HEK293 (cell line): Measurements from ENCODE around the gene PLEKHG7.

ENCODE experiments used
- CTCF ChIA-PET: fragments of 350-600 bp; formaldehyde crosslinking; extraction: SDS; loops from one replicate; lab custom pipeline; 2021; ENCODE audit warnings: antibody characterized with exemption; lab: Yijun Ruan, JAX
- POLR2A ChIA-PET: fragments of 300-600 bp; formaldehyde crosslinking; extraction: SDS; loops from one replicate; lab custom pipeline; 2020; ENCODE audit warnings: antibody characterized with exemption, inconsistent platforms; lab: Yijun Ruan, JAX
- H3K27ac ChIP-seq: fragments of 200-500 bp; sonication (Bioruptor generic); 2 replicates; pipeline ENCODE4 v1.5.1; 2014; ENCODE audit warnings: low read depth, low read length, control low read depth, inconsistent platforms; ENCODE audit errors: extremely low read depth
- H3K36me3 ChIP-seq, 2 experiments: fragments of 200-500 bp in 1 of 2; sonication (Bioruptor generic) in 1 of 2; 1 replicate in 1 of 2; 2 replicates in 1 of 2; pipeline ENCODE4 v1.5.1; 2014 to 2017; ENCODE audit warnings: inconsistent platforms in 2 of 2, low read length in 2 of 2; ENCODE audit not compliant: control insufficient read depth in 2 of 2, insufficient read depth in 1 of 2
- H3K4me1 ChIP-seq: fragments of 200-500 bp; sonication (Bioruptor generic); 2 replicates; pipeline ENCODE4 v1.5.1; 2014; ENCODE audit warnings: mild to moderate bottlenecking, low read length, inconsistent platforms; ENCODE audit not compliant: control insufficient read depth, insufficient read depth
- H3K4me3 ChIP-seq: 2 replicates; pipeline ENCODE4 v1.5.1; 2011; ENCODE audit warnings: low read depth, mild to moderate bottlenecking, control low read depth, low read length, moderate library complexity
- H3K9me3 ChIP-seq: fragments of 200-500 bp; sonication (Bioruptor generic); 2 replicates; pipeline ENCODE4 v1.5.1; 2014; ENCODE audit warnings: low read depth, low read length, inconsistent platforms; ENCODE audit not compliant: control insufficient read depth, insufficient read depth
- KLF10 ChIP-seq: fragments of 450-650 bp; IDR thresholded peaks from 2 replicates; pipeline ENCODE4 v1.5.1; 2018; ENCODE audit warnings: missing biosample characterization, mild to moderate bottlenecking, missing genetic modification characterization
- MEIS1 ChIP-seq: sonication (generic); formaldehyde crosslinking; IDR thresholded peaks from 2 replicates; pipeline ENCODE4 v1.8.1; 2022; ENCODE audit warnings: missing genetic modification reagents, mild to moderate bottlenecking, borderline replicate concordance
- REPIN1 ChIP-seq: fragments of 450-650 bp; formaldehyde crosslinking; IDR thresholded peaks from 2 replicates; pipeline ENCODE4 v1.5.1; 2017; ENCODE audit warnings: missing biosample characterization, missing genetic modification characterization, low read depth
- REST ChIP-seq: fragments of 450-650 bp; formaldehyde crosslinking; IDR thresholded peaks from 2 replicates; pipeline ENCODE4 v1.5.1; 2016; ENCODE audit warnings: missing biosample characterization, missing genetic modification characterization
- SCRT2 ChIP-seq: fragments of 450-650 bp; formaldehyde crosslinking; IDR thresholded peaks from 2 replicates; pipeline ENCODE4 v1.5.1; 2016; ENCODE audit warnings: missing biosample characterization, missing genetic modification characterization
- SP7 ChIP-seq: fragments of 450-650 bp; formaldehyde crosslinking; IDR thresholded peaks from 2 replicates; pipeline ENCODE4 v1.5.1; 2016; ENCODE audit warnings: missing biosample characterization, missing genetic modification characterization
- ZBTB21 ChIP-seq: fragments of 450-650 bp; formaldehyde crosslinking; IDR thresholded peaks from 2 replicates; pipeline ENCODE4 v1.5.1; 2017; ENCODE audit warnings: missing biosample characterization, missing genetic modification characterization
- ZNF155 ChIP-seq: fragments of 450-650 bp; formaldehyde crosslinking; IDR thresholded peaks from 2 replicates; pipeline ENCODE4 v1.5.1; 2016; ENCODE audit warnings: missing biosample characterization, missing genetic modification characterization
- ZNF16 ChIP-seq: fragments of 450-650 bp; formaldehyde crosslinking; IDR thresholded peaks from 2 replicates; pipeline ENCODE4 v1.5.1; 2016; ENCODE audit warnings: low read depth, missing biosample characterization, missing genetic modification characterization
- ZNF266 ChIP-seq: fragments of 450-650 bp; formaldehyde crosslinking; IDR thresholded peaks from 2 replicates; pipeline ENCODE4 v1.5.1; 2016; ENCODE audit warnings: missing biosample characterization, missing genetic modification characterization, low read depth
- ZNF324 ChIP-seq: fragments of 450-650 bp; formaldehyde crosslinking; IDR thresholded peaks from 2 replicates; pipeline ENCODE4 v1.5.1; 2016; ENCODE audit warnings: missing biosample characterization, missing genetic modification characterization
- ZNF354C ChIP-seq: fragments of 450-650 bp; formaldehyde crosslinking; IDR thresholded peaks from 2 replicates; pipeline ENCODE4 v1.5.1; 2016; ENCODE audit warnings: missing biosample characterization, missing genetic modification characterization, low read depth, borderline replicate concordance
- ZNF521 ChIP-seq: fragments of 450-650 bp; formaldehyde crosslinking; IDR thresholded peaks from 2 replicates; pipeline ENCODE4 v1.5.1; 2017; ENCODE audit warnings: missing biosample characterization, mild to moderate bottlenecking, missing genetic modification characterization
- ZNF660 ChIP-seq: fragments of 450-650 bp; IDR thresholded peaks from 2 replicates; pipeline ENCODE4 v1.5.1; 2018; ENCODE audit warnings: missing biosample characterization, mild to moderate bottlenecking, missing genetic modification characterization
- ZNF664 ChIP-seq: fragments of 450-650 bp; formaldehyde crosslinking; IDR thresholded peaks from 2 replicates; pipeline ENCODE4 v1.5.1; 2016; ENCODE audit warnings: missing biosample characterization, missing genetic modification characterization
- ZNF707 ChIP-seq: fragments of 450-650 bp; formaldehyde crosslinking; IDR thresholded peaks from 2 replicates; pipeline ENCODE4 v1.5.1; 2016; ENCODE audit warnings: missing biosample characterization, missing genetic modification characterization
- ZNF76 ChIP-seq: fragments of 450-650 bp; formaldehyde crosslinking; IDR thresholded peaks from 2 replicates; pipeline ENCODE4; 2016; ENCODE audit warnings: low read depth, missing biosample characterization, missing genetic modification characterization, borderline replicate concordance
- ZNF768 ChIP-seq: fragments of 450-650 bp; formaldehyde crosslinking; IDR thresholded peaks from 2 replicates; pipeline ENCODE4 v1.5.1; 2018; ENCODE audit warnings: missing biosample characterization, mild to moderate bottlenecking, missing genetic modification characterization
- TF ChIP-seq, protein P1 (sequence below): fragments of 450-650 bp; formaldehyde crosslinking; IDR thresholded peaks from 2 replicates; pipeline ENCODE4; 2016; ENCODE audit warnings: missing biosample characterization, missing genetic modification characterization
- TF ChIP-seq, protein P2 (sequence below): fragments of 450-650 bp; formaldehyde crosslinking; IDR thresholded peaks from 2 replicates; pipeline ENCODE4 v1.5.1; 2016; ENCODE audit warnings: missing biosample characterization, missing genetic modification characterization
- TF ChIP-seq, protein P3 (sequence below): fragments of 450-650 bp; formaldehyde crosslinking; IDR thresholded peaks from 2 replicates; pipeline ENCODE4 v1.5.1; 2016; ENCODE audit warnings: missing biosample characterization, missing genetic modification characterization

PLEKHG7 gene

DNA sequence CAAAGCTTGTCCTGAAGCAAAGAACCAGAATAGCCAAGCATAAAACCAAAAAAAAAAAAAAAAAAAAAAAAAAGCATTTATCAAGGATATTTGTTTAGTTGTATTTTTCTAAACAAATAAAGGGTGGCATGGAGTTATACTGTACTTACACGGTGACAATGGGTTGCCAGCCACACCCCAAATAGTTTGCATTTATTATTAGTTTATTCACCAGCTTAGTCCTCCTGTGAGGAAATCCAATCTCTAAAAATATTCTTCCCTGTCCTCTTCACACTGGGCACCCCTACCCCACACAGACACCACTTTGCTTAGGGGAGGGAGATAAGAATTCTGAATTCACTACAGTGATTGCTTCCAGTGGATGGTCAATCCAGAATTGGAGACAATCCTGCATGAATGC lies 18.9 kb downstream of the PLEKHG7 start (continued):
- TF ChIP-seq, protein P1, sequence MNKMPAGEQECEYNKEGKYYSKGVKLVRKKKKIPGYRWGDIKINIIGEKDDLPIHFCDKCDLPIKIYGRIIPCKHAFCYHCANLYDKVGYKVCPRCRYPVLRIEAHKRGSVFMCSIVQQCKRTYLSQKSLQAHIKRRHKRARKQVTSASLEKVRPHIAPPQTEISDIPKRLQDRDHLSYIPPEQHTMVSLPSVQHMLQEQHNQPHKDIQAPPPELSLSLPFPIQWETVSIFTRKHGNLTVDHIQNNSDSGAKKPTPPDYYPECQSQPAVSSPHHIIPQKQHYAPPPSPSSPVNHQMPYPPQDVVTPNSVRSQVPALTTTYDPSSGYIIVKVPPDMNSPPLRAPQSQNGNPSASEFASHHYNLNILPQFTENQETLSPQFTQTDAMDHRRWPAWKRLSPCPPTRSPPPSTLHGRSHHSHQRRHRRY (tag by site-specific recombination) = no peak
- TF ChIP-seq SP7 (tag by site-specific recombination) = no peak
- TF ChIP-seq, all 188 proteins: peak for 0

- no peaks in the 10 kb centered on the region for H3K36me3 ChIP-seq
- no peaks in the 10 kb centered on the region for H3K4me1 ChIP-seq
- POLR2A ChIA-PET = no interaction called here
- CTCF ChIA-PET = interaction anchor here (1.3 kb wide), 1 partner anchor 75 kb away, joined by 3 read pairs; no protein-coding TSS in a partner anchor
- H3K9me3 ChIP-seq = no peaks in the 10 kb centered on the region
- TF ChIP-seq ZNF768 (tag by site-specific recombination) (no peak), KLF10 (tag by site-specific recombination) (no peak), ZNF76 (no peak), MEIS1 (CRISPR knock-in tag) (no peak), ZNF707 (tag by site-specific recombination) (no peak), ZNF266 (no peak), ZNF521 (tag by site-specific recombination) (no peak), ZNF16 (tag by site-specific recombination) (no peak), ZNF324 (tag by site-specific recombination) (no peak), REPIN1 (tag by site-specific recombination) (no peak), ZNF660 (tag by site-specific recombination) (no peak), ZNF155 (tag by site-specific recombination) (no peak), SCRT2 (no peak), ZNF664 (tag by site-specific recombination) (no peak), ZNF354C (tag by site-specific recombination) (no peak)
- TF ChIP-seq, protein P2, sequence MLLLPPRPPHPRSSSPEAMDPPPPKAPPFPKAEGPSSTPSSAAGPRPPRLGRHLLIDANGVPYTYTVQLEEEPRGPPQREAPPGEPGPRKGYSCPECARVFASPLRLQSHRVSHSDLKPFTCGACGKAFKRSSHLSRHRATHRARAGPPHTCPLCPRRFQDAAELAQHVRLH = no peak
- TF ChIP-seq, protein P3, sequence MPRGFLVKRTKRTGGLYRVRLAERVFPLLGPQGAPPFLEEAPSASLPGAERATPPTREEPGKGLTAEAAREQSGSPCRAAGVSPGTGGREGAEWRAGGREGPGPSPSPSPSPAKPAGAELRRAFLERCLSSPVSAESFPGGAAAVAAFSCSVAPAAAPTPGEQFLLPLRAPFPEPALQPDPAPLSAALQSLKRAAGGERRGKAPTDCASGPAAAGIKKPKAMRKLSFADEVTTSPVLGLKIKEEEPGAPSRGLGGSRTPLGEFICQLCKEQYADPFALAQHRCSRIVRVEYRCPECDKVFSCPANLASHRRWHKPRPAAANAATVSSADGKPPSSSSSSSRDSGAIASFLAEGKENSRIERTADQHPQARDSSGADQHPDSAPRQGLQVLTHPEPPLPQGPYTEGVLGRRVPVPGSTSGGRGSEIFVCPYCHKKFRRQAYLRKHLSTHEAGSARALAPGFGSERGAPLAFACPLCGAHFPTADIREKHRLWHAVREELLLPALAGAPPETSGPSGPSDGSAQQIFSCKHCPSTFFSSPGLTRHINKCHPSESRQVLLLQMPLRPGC (tag by site-specific recombination) = no peak
- no peak overlapping the region for H3K4me3 ChIP-seq
- H3K27ac ChIP-seq = no peak overlapping the region
Measured at GRCh38 chr12:92722897-92723296, 20.1 kb downstream of the PLEKHG7 start.

DNA sequence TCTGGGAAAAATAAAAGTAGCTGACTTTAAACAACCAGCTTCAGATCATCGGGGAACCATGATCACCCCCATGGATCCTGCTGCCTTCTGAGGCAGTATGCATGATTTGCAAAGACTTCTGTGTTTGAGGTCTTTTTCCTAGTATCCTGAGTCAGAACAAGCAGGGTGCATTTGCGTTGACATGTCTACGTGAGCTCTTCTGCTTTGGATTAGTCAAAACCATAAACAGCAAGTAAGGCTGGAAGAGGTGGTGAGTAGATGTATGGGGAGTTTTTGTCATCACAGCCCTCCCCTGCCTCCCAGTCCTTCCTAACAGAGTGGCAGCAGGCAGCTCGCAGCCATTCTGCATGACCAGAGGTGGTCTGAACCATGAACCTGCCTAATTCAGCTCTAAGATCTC lies 24.1 kb downstream of the PLEKHG7 start:
- no peak overlapping the region for H3K27ac ChIP-seq
- no peaks in the 10 kb centered on the region for H3K36me3 ChIP-seq
- POLR2A ChIA-PET = no interaction called here
- no peak overlapping the region for H3K4me3 ChIP-seq
- H3K4me1 ChIP-seq = no peaks in the 10 kb centered on the region
- TF ChIP-seq REST (no peak), ZBTB21 (tag by site-specific recombination) (no peak)
- TF ChIP-seq, protein P2 = no peak
- TF ChIP-seq, protein P3 (tag by site-specific recombination) = no peak
- TF ChIP-seq, all 188 proteins: peak for 0
- H3K9me3 ChIP-seq = no peaks in the 10 kb centered on the region
- CTCF ChIA-PET = interaction anchor here (0.6 to 1.5 kb wide), 2 partner anchors 9 to 1326 kb away, joined by 3 to 5 read pairs; no protein-coding TSS in a partner anchor
